Kidney epithelial cell (primary cell): ENCODE measurements around the gene RGS9. TPM values are rescaled to one million over a fixed set of nuclear protein-coding genes. Genes with fewer than 3 reads are reported as not detected.
"Not testable (repeated sequence)": the region's sequence is repeated elsewhere in the genome, so short reads cannot be mapped to it uniquely, and the experiment has no call there.

Experiments
- DNase-seq: peaks from one replicate; pipeline ENCODE4 v3.0.0-alpha.2; 2010; ENCODE audit warnings: low read depth
- H3K27me3 ChIP-seq: 2 replicates; pipeline ENCODE4 v1.6.0; 2011; ENCODE audit warnings: low read length; ENCODE audit not compliant: control insufficient read depth, insufficient read depth
- H3K36me3 ChIP-seq: 2 replicates; pipeline ENCODE4 v1.5.1; 2011; ENCODE audit warnings: low read length; ENCODE audit not compliant: control insufficient read depth, insufficient read depth
- H3K4me3 ChIP-seq: 2 replicates; pipeline ENCODE4 v1.5.1; 2011; ENCODE audit warnings: low read depth, mild to moderate bottlenecking, control low read depth, low read length
- total RNA-seq: library from RNA; depleted of rRNA; stranded (reverse); fragments of >200 nt; gene quantifications from 2 replicates; pipeline ENCODE4 v1.2.3, GENCODE V29; 2015
- TF ChIP-seq, protein P1 (sequence below): IDR thresholded peaks from 2 replicates; pipeline ENCODE4 v1.5.1; 2011; ENCODE audit warnings: mild to moderate bottlenecking, moderate library complexity, low read length, control low read depth, inconsistent platforms; ENCODE audit not compliant: insufficient read depth, poor library complexity, severe bottlenecking

RGS9 gene
- total RNA-seq, 1 donor from 2014 or later, result 7.5 TPM

DNA sequence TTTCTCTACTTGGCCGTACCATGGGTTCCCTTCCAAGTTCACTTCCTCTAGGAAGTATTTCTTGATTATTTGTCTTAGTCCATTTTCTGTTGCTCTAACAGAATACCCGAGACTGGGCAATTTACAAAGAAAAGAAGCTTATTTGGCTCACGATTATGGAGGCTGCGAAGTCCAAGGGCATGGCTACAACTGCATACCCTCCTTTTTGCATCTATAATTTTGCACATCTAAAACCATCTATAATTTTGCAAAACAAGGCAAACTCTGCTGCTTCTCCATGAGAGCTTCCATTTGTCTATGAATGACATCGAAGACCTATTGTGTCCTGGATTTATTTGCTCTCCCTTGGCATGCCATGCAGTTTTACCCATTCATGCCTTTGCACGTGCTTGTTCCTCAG is 27.6 kb upstream of the RGS9 start:
- Histone ChIP-seq H3K4me3 (no peak overlapping the region), H3K27me3 (no peaks in the 10 kb centered on the region), H3K36me3 (no peaks in the 10 kb centered on the region)
- TF ChIP-seq, protein P1, sequence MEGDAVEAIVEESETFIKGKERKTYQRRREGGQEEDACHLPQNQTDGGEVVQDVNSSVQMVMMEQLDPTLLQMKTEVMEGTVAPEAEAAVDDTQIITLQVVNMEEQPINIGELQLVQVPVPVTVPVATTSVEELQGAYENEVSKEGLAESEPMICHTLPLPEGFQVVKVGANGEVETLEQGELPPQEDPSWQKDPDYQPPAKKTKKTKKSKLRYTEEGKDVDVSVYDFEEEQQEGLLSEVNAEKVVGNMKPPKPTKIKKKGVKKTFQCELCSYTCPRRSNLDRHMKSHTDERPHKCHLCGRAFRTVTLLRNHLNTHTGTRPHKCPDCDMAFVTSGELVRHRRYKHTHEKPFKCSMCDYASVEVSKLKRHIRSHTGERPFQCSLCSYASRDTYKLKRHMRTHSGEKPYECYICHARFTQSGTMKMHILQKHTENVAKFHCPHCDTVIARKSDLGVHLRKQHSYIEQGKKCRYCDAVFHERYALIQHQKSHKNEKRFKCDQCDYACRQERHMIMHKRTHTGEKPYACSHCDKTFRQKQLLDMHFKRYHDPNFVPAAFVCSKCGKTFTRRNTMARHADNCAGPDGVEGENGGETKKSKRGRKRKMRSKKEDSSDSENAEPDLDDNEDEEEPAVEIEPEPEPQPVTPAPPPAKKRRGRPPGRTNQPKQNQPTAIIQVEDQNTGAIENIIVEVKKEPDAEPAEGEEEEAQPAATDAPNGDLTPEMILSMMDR, result no peak
- DNase-seq, result no peak

DNA sequence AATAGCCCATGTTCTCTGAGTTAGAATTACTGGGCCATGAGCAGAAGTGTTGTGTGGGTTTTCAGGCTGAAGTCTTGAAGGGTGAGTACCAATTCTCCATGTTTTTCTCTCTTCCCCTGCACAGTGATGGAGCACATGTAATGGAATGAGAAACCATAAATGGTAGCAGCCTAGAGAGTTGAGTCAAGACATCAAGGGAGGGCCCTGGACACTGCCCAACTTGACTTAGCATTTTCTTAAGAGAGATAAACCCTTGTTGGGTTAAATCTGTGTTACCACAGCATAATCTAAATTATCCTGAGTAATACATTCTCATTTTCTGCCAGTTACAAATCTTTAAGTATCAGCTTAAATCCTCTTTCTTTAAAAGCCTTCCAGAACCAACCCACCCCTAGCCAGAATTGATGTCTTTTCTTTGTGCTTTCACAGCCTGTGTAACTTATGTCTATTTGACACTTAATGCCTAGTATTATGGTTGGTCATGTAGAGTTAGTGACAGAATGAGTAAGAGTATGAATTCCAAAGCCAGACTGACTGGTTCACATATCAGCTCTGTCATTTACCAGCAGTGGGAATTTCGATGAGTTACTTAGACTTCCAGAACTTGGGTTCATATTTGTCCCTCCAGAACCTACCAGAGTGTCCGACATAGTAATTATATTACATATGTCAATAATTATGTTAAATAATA is 27.0 kb upstream of the RGS9 start:
- DNase-seq, result no peak
- no peak overlapping the region for H3K4me3 ChIP-seq
- H3K27me3 ChIP-seq, result no peaks in the 10 kb centered on the region
- TF ChIP-seq, protein P1, result no peak
- H3K36me3 ChIP-seq, result no peaks in the 10 kb centered on the region

DNA sequence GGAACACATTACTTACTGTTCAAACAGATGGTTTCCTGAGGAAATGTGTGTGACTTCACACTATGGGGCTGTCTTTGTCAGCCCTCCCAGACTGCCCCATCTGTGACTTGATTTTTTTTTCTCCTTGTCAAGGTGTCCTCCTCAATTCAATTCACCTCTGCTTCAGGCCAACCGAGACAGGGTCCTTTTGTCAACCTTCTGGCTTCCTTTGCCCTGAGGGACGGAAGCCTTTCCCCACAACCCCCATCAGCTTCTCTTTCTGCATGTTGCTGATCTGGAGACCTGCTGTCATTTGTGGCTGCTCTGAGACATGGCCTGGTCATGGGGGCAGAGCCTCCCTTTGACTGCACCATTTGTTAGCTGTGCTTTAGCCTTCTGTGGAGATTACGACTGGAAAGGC is 21.3 kb upstream of the RGS9 start:
- no peaks in the 10 kb centered on the region for H3K36me3 ChIP-seq
- no peak for DNase-seq
- TF ChIP-seq, protein P1, result no peak
- H3K27me3 ChIP-seq, result no peaks in the 10 kb centered on the region
- no peak overlapping the region for H3K4me3 ChIP-seq

DNA sequence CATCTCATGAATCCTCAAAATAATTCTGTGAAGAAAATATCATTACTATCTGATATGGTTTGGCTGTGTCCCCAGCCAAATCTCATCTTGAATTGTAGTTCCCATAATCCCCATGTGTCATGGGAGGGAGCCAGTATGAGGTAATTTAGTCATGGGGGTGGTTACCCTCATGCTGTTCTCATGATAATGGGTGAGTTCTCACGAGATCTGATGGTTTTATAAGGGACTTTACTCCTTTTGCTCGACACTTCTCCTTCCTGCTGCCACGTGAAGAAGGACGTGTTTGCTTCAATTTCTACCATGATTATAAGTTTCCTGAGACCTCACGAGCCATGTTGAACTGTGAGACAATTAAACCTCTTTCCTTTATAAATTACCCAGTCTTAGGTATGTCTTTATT is 20.7 kb upstream of the RGS9 start:
- H3K4me3 ChIP-seq, H3K27me3 ChIP-seq, DNase-seq, H3K36me3 ChIP-seq: not testable (repeated sequence)

DNA sequence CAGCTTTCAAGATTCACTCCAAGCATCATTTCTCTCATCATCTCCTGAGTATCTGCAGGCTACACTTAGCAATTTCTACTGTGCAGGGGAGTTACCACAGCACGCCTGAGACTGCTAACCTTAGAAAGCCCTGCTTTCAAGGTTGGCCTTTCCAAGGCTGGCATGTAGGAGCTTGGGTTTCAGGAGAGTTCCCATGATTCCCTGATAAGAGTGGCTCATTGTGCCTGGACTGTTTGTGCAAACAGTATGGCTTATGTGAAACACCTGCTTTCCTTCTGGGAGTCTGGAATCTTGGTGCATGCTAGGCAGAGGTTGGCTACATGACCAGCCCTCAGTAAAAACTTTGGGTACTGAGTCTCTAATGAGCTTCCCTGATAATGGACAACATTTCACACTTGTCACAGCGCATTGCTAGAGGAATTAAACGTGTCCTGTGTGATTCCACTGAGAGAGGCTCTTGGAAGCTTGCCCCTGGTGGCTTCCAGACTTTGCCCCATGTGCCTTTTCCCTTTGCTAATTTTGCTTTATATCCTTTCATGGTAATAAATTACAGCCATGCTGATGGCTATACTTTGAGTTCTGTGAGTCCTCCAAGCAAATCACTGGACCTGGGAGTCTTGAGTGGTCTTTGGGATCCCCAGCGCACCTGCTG is 19.7 kb upstream of the RGS9 start:
- Histone ChIP-seq H3K36me3 (no peaks in the 10 kb centered on the region), H3K4me3 (no peak overlapping the region), H3K27me3 (no peaks in the 10 kb centered on the region)
- TF ChIP-seq, protein P1, result no peak
- no peak for DNase-seq

DNA sequence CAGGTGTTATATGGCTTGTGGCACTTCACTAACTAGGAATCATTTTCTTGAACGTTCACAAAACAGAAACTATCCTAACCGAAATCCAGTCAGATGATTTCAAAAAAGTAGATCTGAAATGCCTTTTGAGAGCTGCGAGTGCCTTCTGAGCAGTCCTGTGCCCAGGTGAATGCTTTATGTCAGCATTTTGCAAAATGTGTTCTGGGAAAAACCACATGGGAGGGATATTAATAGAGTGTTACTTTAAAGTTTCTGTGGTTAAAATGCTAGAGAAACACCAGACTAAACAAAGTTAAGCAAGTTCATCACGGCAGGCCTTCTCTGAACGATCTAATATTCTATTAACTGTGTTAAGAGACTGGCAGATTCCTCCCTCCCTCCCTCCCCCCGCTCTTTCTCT is 15.8 kb upstream of the RGS9 start:
- TF ChIP-seq, protein P1, result no peak
- no peak overlapping the region for H3K4me3 ChIP-seq
- DNase-seq, result no peak
- no peaks in the 10 kb centered on the region for H3K27me3 ChIP-seq
- no peaks in the 10 kb centered on the region for H3K36me3 ChIP-seq
